HCT116 (cell line): ENCODE measurements around the gene TMEM256. TPM values are rescaled to one million over a fixed set of nuclear protein-coding genes. Genes with fewer than 3 reads are reported as not detected.

Experiments
- ATAC-seq: fragments of 200-7000 bp; cut with Tn5 transposase; 2 replicates; pipeline ENCODE4 v1.9.1; 2020; ENCODE audit warnings: mild to moderate bottlenecking, moderate library complexity
- BruUV-seq: library from RNA; stranded (reverse); fragments of 400-500 nt; replicated peaks from 2 replicates; lab custom pipeline; 2021; lab: Mats Ljungman, UMichigan
- CTCF ChIA-PET: fragments of 300-600 bp; sonication (Branson Sonifier 250); formaldehyde crosslinking; loops from one replicate; lab custom pipeline; 2021; ENCODE audit warnings: antibody characterized with exemption; lab: Charles Lee
- POLR2A ChIA-PET: fragments of 300-600, 350-600 bp; sonication (Branson Sonifier 250); formaldehyde crosslinking; loops from one replicate; lab custom pipeline; 2021; ENCODE audit warnings: antibody characterized with exemption; lab: Charles Lee
- RAD21 ChIA-PET, 2 experiments: fragments of 300-600 bp; sonication (Branson Sonifier 250); formaldehyde crosslinking; loops; one replicate each; lab custom pipeline; 2023; ENCODE audit warnings: low total read pairs in 2 of 2; ENCODE audit not compliant: uncharacterized antibody in 2 of 2, unreplicated experiment in 2 of 2, low non-redundant PET in 1 of 2; lab: Charles Lee
- DNase-seq: peaks from one replicate; pipeline ENCODE4 v3.0.0-alpha.2; 2010; ENCODE audit warnings: low read depth, low spot score
- H2AFZ ChIP-seq: fragments of 200-600 bp; shearing (Covaris generic), sonication (generic); 2 replicates; pipeline ENCODE4 v1.6.1; 2017; ENCODE audit warnings: low read depth, mixed run types, mixed read lengths, antibody characterized with exemption, low read length; ENCODE audit not compliant: poor library complexity, severe bottlenecking
- H3K27ac ChIP-seq: 2 replicates; pipeline ENCODE4 v1.5.1; 2012; ENCODE audit warnings: low read depth, low read length
- H3K27me3 ChIP-seq: fragments of 200-600 bp; sonication (generic); 2 replicates; pipeline ENCODE4 v1.6.1; 2016; ENCODE audit warnings: mixed run types, low read length, mixed read lengths; ENCODE audit not compliant: insufficient read depth
- H3K36me3 ChIP-seq, 2 experiments: fragments of 200-500 bp in 1 of 2; fragments of 200-600 bp in 1 of 2; sonication (Bioruptor generic) in 1 of 2; sonication (generic) in 1 of 2; 2 replicates each; pipeline versions ENCODE4 v1.5.1 to v1.6.1; 2014 to 2016; ENCODE audit warnings: low read length in 2 of 2, inconsistent platforms in 1 of 2, mixed read lengths in 1 of 2, mixed run types in 1 of 2; ENCODE audit not compliant: insufficient read depth in 2 of 2, control insufficient read depth in 1 of 2
- H3K4me1 ChIP-seq, 2 experiments: fragments of 200-600 bp in 1 of 2; sonication (generic) in 1 of 2; 2 replicates each; pipeline versions ENCODE4 v1.5.1 to v1.6.1; 2012 to 2017; ENCODE audit warnings: low read length in 2 of 2, inconsistent platforms in 1 of 2, mild to moderate bottlenecking in 1 of 2, mixed read lengths in 1 of 2, mixed run types in 1 of 2, moderate library complexity in 1 of 2; ENCODE audit not compliant: insufficient read depth in 2 of 2, control insufficient read depth in 1 of 2
- H3K4me2 ChIP-seq: fragments of 200-600 bp; sonication (generic); 2 replicates; pipeline ENCODE4 v1.6.1; 2017; ENCODE audit warnings: mixed run types, low read length, mixed read lengths
- H3K4me3 ChIP-seq, 2 experiments: fragments of 200-600 bp in 1 of 2; sonication (generic) in 1 of 2; replicated peaks in 1 of 2; 2 replicates each; pipeline ENCODE4 v1.5.1; 2011 to 2016; ENCODE audit warnings: low read length in 2 of 2, control low read depth in 1 of 2, low read depth in 1 of 2, mild to moderate bottlenecking in 1 of 2, mixed read lengths in 1 of 2, mixed run types in 1 of 2
- H3K79me2 ChIP-seq: fragments of 200-600 bp; sonication (generic); 2 replicates; pipeline ENCODE4 v1.6.1; 2017; ENCODE audit warnings: mild to moderate bottlenecking, mixed run types, low read length, moderate library complexity, mixed read lengths; ENCODE audit not compliant: insufficient read depth
- H3K9ac ChIP-seq: fragments of 200-600 bp; sonication (generic); 2 replicates; pipeline ENCODE4 v1.6.1; 2016; ENCODE audit warnings: low read length, mixed read lengths
- H3K9me2 ChIP-seq: fragments of 200-600 bp; sonication (generic), shearing (Covaris generic); 2 replicates; pipeline ENCODE4 v1.6.1; 2017; ENCODE audit warnings: mixed run types, mild to moderate bottlenecking, moderate library complexity; ENCODE audit not compliant: insufficient read depth
- H3K9me3 ChIP-seq, 2 experiments: fragments of 200-500 bp in 1 of 2; fragments of 200-600 bp in 1 of 2; sonication (Bioruptor generic) in 1 of 2; sonication (generic) in 1 of 2; 2 replicates each; pipeline ENCODE4 v1.6.1; 2014 to 2017; ENCODE audit warnings: low read length in 2 of 2, mixed read lengths in 2 of 2, inconsistent platforms in 1 of 2, low read depth in 1 of 2, mild to moderate bottlenecking in 1 of 2, mixed run types in 1 of 2, moderate library complexity in 1 of 2; ENCODE audit not compliant: control insufficient read depth in 1 of 2, insufficient read depth in 1 of 2
- H4K20me1 ChIP-seq: fragments of 200-600 bp; sonication (generic), shearing (Covaris generic); 2 replicates; pipeline ENCODE4 v1.6.1; 2017; ENCODE audit warnings: mixed run types, mild to moderate bottlenecking, moderate library complexity; ENCODE audit not compliant: insufficient read depth
- ATF3 ChIP-seq: IDR thresholded peaks from 2 replicates; pipeline ENCODE4 v1.6.1; 2012
- CBX3 ChIP-seq: IDR thresholded peaks from 2 replicates; pipeline ENCODE4 v1.6.1; 2012; ENCODE audit warnings: low read depth
- EGR1 ChIP-seq: IDR thresholded peaks from 2 replicates; pipeline ENCODE4 v1.6.1; 2012; ENCODE audit warnings: low read depth
- ELF1 ChIP-seq: IDR thresholded peaks from 2 replicates; pipeline ENCODE4 v1.6.1; 2012; ENCODE audit warnings: low read depth, borderline replicate concordance
- EZH2phosphoT487 ChIP-seq: fragments of 200-600 bp; IDR thresholded peaks from 2 replicates; pipeline ENCODE4 v1.6.1; 2018; ENCODE audit warnings: antibody characterized with exemption, borderline replicate concordance
- POLR2A ChIP-seq: IDR thresholded peaks from 2 replicates; pipeline ENCODE4 v1.7.0; 2011; ENCODE audit warnings: borderline replicate concordance; ENCODE audit not compliant: insufficient read depth, insufficient read length; ENCODE audit errors: extremely low read depth
- RAD21 ChIP-seq: IDR thresholded peaks from 2 replicates; pipeline ENCODE4 v1.6.1; 2012; ENCODE audit warnings: low read depth, mild to moderate bottlenecking
- REST ChIP-seq: IDR thresholded peaks from 2 replicates; pipeline ENCODE4 v1.6.1; 2012; ENCODE audit warnings: low read depth
- SIN3A ChIP-seq: IDR thresholded peaks from 2 replicates; pipeline ENCODE4 v1.6.1; 2012; ENCODE audit warnings: low read depth
- YY1 ChIP-seq: IDR thresholded peaks from 2 replicates; pipeline ENCODE4 v1.6.1; 2011; ENCODE audit warnings: low read length, low read depth, moderate library complexity, mild to moderate bottlenecking; ENCODE audit not compliant: insufficient replicate concordance; ENCODE audit errors: extremely low read depth
- ZFX ChIP-seq: fragments of 450-650 bp; IDR thresholded peaks from 2 replicates; pipeline ENCODE4 v1.6.1; 2017
- intact Hi-C: fragments of 100-400 bp; cut with micrococcal nuclease; formaldehyde crosslinking; loops from 2 replicates; pipeline ENCODE4 v1.10.0; 2022
- total RNA-seq: library from RNA; stranded (reverse); gene quantifications from one replicate; pipeline ENCODE4 v1.2.1, GENCODE V29; 2021; ENCODE audit not compliant: unreplicated experiment

TMEM256 gene
- total RNA-seq, 1 experiment from 2014 or later = 110 TPM

GRCh38 chr17:7361906-7362305 is 42.0 kb downstream of the TMEM256 start:
- no peaks in the 10 kb centered on the region for H3K79me2 ChIP-seq
- ATAC-seq = no peak
- no peak for TF ChIP-seq ZFX
- TF ChIP-seq, all 23 proteins: peak for 0
- Histone ChIP-seq H3K36me3 (no peaks in the 10 kb centered on the region), H3K9ac (no peak overlapping the region), H3K27me3 (no peaks in the 10 kb centered on the region), H3K4me1 (peaks cover 11 to 23% of the 10 kb centered on the region in 2 experiments), H3K27ac (no peak overlapping the region), H3K4me3 (no peak overlapping the region), H4K20me1 (no peaks in the 10 kb centered on the region), H3K4me2 (no peak overlapping the region), H2AFZ (no peak overlapping the region), H3K9me2 (no peaks in the 10 kb centered on the region), H3K9me3 (no peaks in the 10 kb centered on the region)
- POLR2A ChIA-PET = no interaction called here
- intact Hi-C loops = no loop called here
- RAD21 ChIA-PET = no interaction called here
- CTCF ChIA-PET = interaction anchor here (1.5 kb wide), 1 partner anchor 199 kb away, joined by 3 read pairs; no protein-coding TSS in a partner anchor
- no peak for DNase-seq
- no TSS peak for BruUV-seq

DNA sequence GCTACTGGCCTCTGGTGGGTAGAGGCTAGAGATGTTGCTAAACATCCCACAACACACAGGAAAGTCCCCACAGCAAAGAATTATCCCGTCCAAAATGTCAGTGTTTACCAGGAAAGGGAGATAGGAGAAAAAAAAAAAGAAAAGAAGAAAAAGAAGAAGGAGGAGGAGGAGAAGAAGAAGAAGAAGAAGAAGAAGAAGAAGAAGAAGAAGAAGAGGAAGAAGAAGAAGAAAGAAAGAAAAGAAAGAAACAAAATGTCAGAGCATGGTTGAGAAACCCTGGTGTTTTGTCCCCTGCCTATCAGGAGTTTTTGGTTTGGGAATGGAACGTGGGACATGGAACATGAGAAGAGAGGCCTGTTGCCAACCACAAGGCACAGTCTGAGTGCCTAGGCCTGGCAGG is 46.5 kb downstream of the TMEM256 start:
- no TSS peak for BruUV-seq
- Histone ChIP-seq H3K9ac (no peak overlapping the region), H3K4me2 (no peak overlapping the region), H3K9me3 (no peaks in the 10 kb centered on the region), H3K27ac (no peak overlapping the region), H4K20me1 (no peaks in the 10 kb centered on the region), H2AFZ (no peak overlapping the region), H3K4me1 (peaks cover 23 to 50% of the 10 kb centered on the region in 2 experiments), H3K9me2 (no peaks in the 10 kb centered on the region), H3K27me3 (no peaks in the 10 kb centered on the region), H3K79me2 (peaks cover 6% of the 10 kb centered on the region; the same call in 1 of the 2 replicates), H3K4me3 (no peak overlapping the region), H3K36me3 (no peaks in the 10 kb centered on the region)
- ATAC-seq = no peak
- intact Hi-C loops = loop anchor here (2.0 to 5.0 kb wide), 2 partner anchors 35 to 121 kb away; partner anchors contain the start of genes PLSCR3 and ZBTB4
- TF ChIP-seq POLR2A (no peak), SIN3A (no peak), CBX3 (no peak), REST (no peak), EZH2phosphoT487 (no peak), ZFX (no peak), ATF3 (no peak), EGR1 (no peak), RAD21 (no peak), YY1 (no peak), ELF1 (no peak)
- CTCF ChIA-PET = interaction anchor here (1.5 to 2.9 kb wide), 3 partner anchors 23 to 203 kb away, joined by 5 to 21 read pairs (median 17); partner anchors contain the start of genes SENP3 and TMEM102
- DNase-seq = no peak
- POLR2A ChIA-PET = no interaction called here
- RAD21 ChIA-PET = no interaction called here
